Hepatocyte (in vitro differentiated cells): ENCODE data around the gene TTC28. TPM values are rescaled to one million over a fixed set of nuclear protein-coding genes. Genes with fewer than 3 reads are reported as not detected.
"Not testable (repeated sequence)": the region's sequence is repeated elsewhere in the genome, so short reads cannot be mapped to it uniquely, and the experiment has no call there.

Experiments
- DNase-seq: peaks from one replicate; pipeline ENCODE4 v3.0.0-alpha.2; 2016; ENCODE audit warnings: low spot score
- H2AFZ ChIP-seq: fragments of 200-600 bp; sonication (generic); 2 replicates; pipeline ENCODE4 v1.6.0; 2016; ENCODE audit warnings: antibody characterized with exemption, mild to moderate bottlenecking
- H3K27ac ChIP-seq: fragments of 200-600 bp; sonication (generic); 2 replicates; pipeline ENCODE4 v1.5.1; 2016; ENCODE audit warnings: mild to moderate bottlenecking
- H3K27me3 ChIP-seq: fragments of 200-600 bp; sonication (generic); 2 replicates; pipeline ENCODE4 v1.6.1; 2016
- H3K36me3 ChIP-seq: fragments of 200-600 bp; sonication (generic); replicated peaks from 2 replicates; pipeline ENCODE4 v1.5.1; 2016; ENCODE audit warnings: low read depth; ENCODE audit not compliant: insufficient read depth
- H3K4me1 ChIP-seq: fragments of 200-600 bp; sonication (generic); 2 replicates; pipeline ENCODE4 v1.5.1; 2016; ENCODE audit warnings: mild to moderate bottlenecking, moderate library complexity; ENCODE audit not compliant: insufficient read depth
- H3K4me2 ChIP-seq: fragments of 200-600 bp; sonication (generic); 2 replicates; pipeline ENCODE4 v1.6.0; 2016
- H3K4me3 ChIP-seq: fragments of 200-600 bp; sonication (generic); 2 replicates; pipeline ENCODE4 v1.5.1; 2016; ENCODE audit warnings: mild to moderate bottlenecking
- H3K79me2 ChIP-seq: fragments of 200-600 bp; sonication (generic); 2 replicates; pipeline ENCODE4 v1.6.0; 2017; ENCODE audit warnings: mild to moderate bottlenecking
- H3K9me2 ChIP-seq: fragments of 200-600 bp; sonication (generic); replicated peaks from 2 replicates; pipeline ENCODE4 v1.6.0; 2017; ENCODE audit warnings: mild to moderate bottlenecking; ENCODE audit not compliant: insufficient read depth
- H3K9me3 ChIP-seq: fragments of 200-600 bp; sonication (generic); 2 replicates; pipeline ENCODE4 v1.5.1; 2016; ENCODE audit warnings: low read depth, mild to moderate bottlenecking
- H4K20me1 ChIP-seq: fragments of 200-600 bp; sonication (generic); 2 replicates; pipeline ENCODE4 v1.6.0; 2016; ENCODE audit warnings: mild to moderate bottlenecking; ENCODE audit not compliant: insufficient read depth, poor library complexity, severe bottlenecking
- CTCF ChIP-seq: fragments of 200-600 bp; sonication (generic); IDR thresholded peaks from 2 replicates; pipeline ENCODE4 v1.5.1; 2016; ENCODE audit warnings: antibody characterized with exemption, mild to moderate bottlenecking; ENCODE audit not compliant: poor library complexity
- EZH2 ChIP-seq: fragments of 200-600 bp; sonication (generic); IDR thresholded peaks from 2 replicates; pipeline ENCODE4 v1.6.1; 2016; ENCODE audit warnings: antibody characterized with exemption, mild to moderate bottlenecking, borderline replicate concordance
- EZH2phosphoT487 ChIP-seq: fragments of 200-600 bp; sonication (generic); IDR thresholded peaks from one replicate; pipeline ENCODE4 v1.6.1; 2018; ENCODE audit warnings: antibody characterized with exemption, mild to moderate bottlenecking, low read depth, moderate library complexity; ENCODE audit not compliant: unreplicated experiment, severe bottlenecking
- WGBS: methylation state at CpG from one replicate; pipeline ENCODE4 v1.1.6; 2016; ENCODE audit warnings: low lambda C conversion rate; ENCODE audit errors: missing lambda C conversion rate; 5-methylcytosine and 5-hydroxymethylcytosine counted together
- polyA plus RNA-seq: library from polyadenylated mRNA; unstranded; fragments of >200 nt; fragmentation: Nextera tagmentation; extraction: Ambion mirVana; gene quantifications from 2 replicates; pipeline ENCODE4 v1.2.1, GENCODE V29; 2016
- total RNA-seq: library from RNA; depleted of rRNA; stranded (reverse); fragments of >200 nt; gene quantifications from 2 replicates; pipeline ENCODE4 v1.2.3, GENCODE V29; 2014

The TTC28 gene
- total and polyA plus RNA-seq, 2 experiments from 2014 or later: 14.7 to 30.4 TPM

DNA sequence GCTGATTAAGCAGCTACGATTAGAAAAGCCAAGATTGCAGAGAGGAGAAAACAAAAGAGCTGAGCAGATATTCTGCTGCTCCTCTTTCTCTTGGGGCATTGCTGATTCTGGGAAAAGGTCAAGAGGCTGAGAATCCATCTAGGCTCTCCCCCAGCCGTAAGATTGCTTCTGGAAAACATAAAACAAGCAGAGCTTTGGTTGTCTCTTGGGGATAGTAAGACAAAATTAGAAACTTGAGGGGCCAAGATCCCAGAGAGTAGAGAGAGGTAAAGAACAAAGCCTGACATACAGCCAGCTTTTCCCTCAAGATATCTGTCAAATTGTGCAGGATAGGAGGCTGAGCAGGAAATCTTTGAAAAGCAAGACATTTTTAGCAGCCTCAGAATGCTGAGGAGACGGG lies 158.2 kb downstream of the TTC28 start:
- Histone ChIP-seq H3K36me3 (no peaks in the 10 kb centered on the region), H3K4me1 (no peaks in the 10 kb centered on the region), H2AFZ (no peak overlapping the region), H4K20me1 (no peaks in the 10 kb centered on the region), H3K27ac (no peak overlapping the region), H3K9me2 (no peaks in the 10 kb centered on the region), H3K79me2 (no peaks in the 10 kb centered on the region), H3K27me3 (no peaks in the 10 kb centered on the region), H3K4me2 (no peak overlapping the region), H3K9me3 (no peaks in the 10 kb centered on the region), H3K4me3 (no peak overlapping the region)
- TF ChIP-seq EZH2phosphoT487 (no peak), EZH2 (no peak), CTCF (no peak)
- 71% methylated on average over 3 of the region's 3 CpGs for WGBS
- DNase-seq: no peak

- no peak for TF ChIP-seq CTCF
- TF ChIP-seq EZH2phosphoT487: no peak
- TF ChIP-seq EZH2: no peak
- WGBS: 86% methylated on average over 3 of the region's 3 CpGs
Observed at GRCh38 chr22:28514321-28514821, 165.3 kb downstream of the TTC28 start.

DNA sequence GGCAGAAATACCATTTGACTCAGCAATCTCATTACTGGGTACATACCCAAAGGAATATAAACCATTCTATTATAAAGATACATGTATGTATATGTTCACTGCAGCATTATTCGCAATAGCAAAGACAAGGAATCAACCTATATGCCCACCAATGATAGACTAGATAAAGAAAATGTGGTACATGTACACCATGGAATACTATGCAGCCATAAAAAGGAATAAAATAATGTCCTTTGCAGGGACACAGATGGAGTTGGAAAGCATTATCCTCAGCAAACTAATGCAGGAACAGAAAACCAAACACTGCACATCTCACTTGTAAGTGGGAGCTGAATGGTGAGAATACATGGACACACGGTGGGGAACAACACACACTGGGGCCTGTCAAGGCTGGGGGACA lies 167.3 kb downstream of the TTC28 start:
- H3K79me2 ChIP-seq: peaks cover 11% of the 10 kb centered on the region
- H3K27ac ChIP-seq, H3K4me3 ChIP-seq, DNase-seq, H3K4me2 ChIP-seq, H3K9me2 ChIP-seq, H3K27me3 ChIP-seq, H2AFZ ChIP-seq, H3K4me1 ChIP-seq, H4K20me1 ChIP-seq, H3K36me3 ChIP-seq, H3K9me3 ChIP-seq: not testable (repeated sequence)
- 97% methylated on average over 2 of the region's 2 CpGs for WGBS

More at GRCh38 chr22:28514321-28514821, 165.3 kb downstream of the TTC28 start:
- DNase-seq: no peak
- Histone ChIP-seq H3K9me3 (peaks cover 8% of the 10 kb centered on the region), H3K4me3 (no peak overlapping the region), H3K4me1 (no peaks in the 10 kb centered on the region), H4K20me1 (no peaks in the 10 kb centered on the region), H3K36me3 (no peaks in the 10 kb centered on the region), H3K79me2 (peaks cover 9% of the 10 kb centered on the region), H3K9me2 (no peaks in the 10 kb centered on the region), H2AFZ (no peak overlapping the region), H3K27ac (no peak overlapping the region), H3K4me2 (no peak overlapping the region), H3K27me3 (no peaks in the 10 kb centered on the region)

- no peaks in the 10 kb centered on the region for H3K27me3 ChIP-seq
- TF ChIP-seq CTCF (no peak), EZH2 (no peak), EZH2phosphoT487 (no peak)
- no peaks in the 10 kb centered on the region for H3K36me3 ChIP-seq
- no peak overlapping the region for H3K27ac ChIP-seq
- H2AFZ ChIP-seq: no peak overlapping the region
- no peak for DNase-seq
- no peaks in the 10 kb centered on the region for H3K4me1 ChIP-seq
- peaks cover 11% of the 10 kb centered on the region for H3K79me2 ChIP-seq
- H3K4me3 ChIP-seq: no peak overlapping the region
- H3K9me2 ChIP-seq: no peaks in the 10 kb centered on the region
- H4K20me1 ChIP-seq: no peaks in the 10 kb centered on the region
- H3K4me2 ChIP-seq: no peak overlapping the region
- peaks cover 8% of the 10 kb centered on the region for H3K9me3 ChIP-seq
Observed at GRCh38 chr22:28507896-28508295, 171.7 kb downstream of the TTC28 start.
